ENCODE measurements around the gene ZNF862.
A peak's percentile ranks its signal among the peaks of the same experiment; 100 is the strongest.

Gene ZNF862

DNA sequence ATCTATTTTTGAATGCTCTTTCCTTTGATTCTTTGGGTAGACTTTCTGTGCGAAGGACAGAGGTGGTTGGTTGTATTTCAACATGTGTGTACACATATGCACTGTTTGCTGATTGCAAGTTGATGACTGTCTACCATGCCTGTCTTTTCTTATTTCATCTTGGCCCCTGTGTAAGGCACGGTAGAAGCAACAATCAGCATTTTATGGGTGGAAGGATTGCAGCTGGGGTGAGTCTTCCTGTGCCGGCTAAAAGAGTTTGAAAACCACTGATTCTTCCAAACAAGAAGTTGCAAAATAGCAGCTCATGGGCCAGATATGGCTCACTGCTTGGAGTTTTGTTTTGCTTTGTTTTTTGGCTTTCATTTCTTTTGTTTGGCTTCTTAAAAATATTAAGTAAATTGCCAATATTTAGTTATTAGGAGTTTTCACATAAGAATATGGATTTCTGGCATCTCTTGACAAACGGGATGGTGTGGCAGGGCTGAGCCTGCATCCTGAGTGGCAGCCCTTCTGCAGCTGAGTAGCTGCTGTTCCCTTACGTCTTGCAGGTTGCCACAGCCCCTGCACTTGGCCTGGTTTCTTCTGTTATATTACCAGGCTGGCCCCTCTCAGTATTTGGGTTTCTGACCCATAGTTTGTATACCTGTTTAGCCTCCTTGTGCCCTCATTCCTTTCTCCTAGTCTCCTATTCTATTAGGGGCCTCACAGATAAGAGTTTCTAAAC, 7.2 kb downstream of the ZNF862 start:
- DNase-seq (ENCODE audit: low read depth in 2 of 2) = no peak

DNA sequence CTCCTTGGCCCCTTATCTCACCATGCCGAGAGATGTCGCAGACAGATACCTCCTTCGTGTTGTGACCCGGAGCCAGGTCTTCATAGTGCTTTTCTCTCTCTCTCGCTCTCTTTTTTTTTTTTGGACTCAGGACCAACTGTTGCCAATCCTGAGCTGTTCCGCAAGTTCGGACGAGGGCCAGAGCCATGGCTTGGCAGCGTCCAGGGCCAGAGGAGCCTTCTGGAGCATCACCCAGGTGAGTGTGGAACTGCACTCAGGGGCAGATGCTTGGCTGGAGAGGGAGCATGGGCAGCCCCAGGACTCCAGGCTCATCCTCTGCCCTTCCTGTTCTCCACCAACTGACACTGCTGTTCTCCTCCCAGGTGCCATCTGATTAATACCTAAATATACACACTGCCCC, 7.8 kb downstream of the ZNF862 start:
- no peak for DNase-seq (ENCODE audit: low read depth in 2 of 2)

DNA sequence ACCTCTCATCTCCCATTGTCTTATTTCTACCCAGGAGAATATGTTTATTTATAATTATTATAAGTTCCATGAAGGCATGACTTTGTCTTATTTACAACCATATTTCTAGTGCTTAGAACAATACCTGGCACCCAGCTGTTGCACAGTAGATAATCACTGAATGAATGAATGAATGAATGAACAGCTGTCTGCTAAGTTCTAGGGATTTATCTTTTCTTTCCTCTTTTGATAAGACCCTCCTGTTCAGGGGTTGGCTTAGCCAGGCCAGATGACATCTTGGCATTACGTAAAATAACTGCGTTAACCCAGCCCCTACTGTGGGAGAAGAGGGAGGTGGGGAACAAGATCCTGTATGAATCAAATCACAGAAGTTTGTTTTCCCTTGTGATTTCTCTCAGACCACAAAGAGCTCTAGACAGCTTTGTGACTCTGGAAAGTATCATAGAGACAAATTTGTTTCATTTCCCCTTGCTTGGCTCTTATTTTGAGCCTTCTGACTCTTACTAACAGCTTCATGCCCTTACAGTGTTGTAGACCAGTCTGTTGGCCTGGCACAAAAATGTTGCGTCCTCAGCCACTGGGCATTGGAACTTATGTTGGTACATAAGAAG, 8.4 kb downstream of the ZNF862 start:
- DNase-seq (ENCODE audit: low read depth in 2 of 2) = no peak

GRCh38 chr7:149849174-149849573, 11.0 kb downstream of the ZNF862 start:
- no peak for DNase-seq (ENCODE audit: low read depth in 2 of 2)

DNA sequence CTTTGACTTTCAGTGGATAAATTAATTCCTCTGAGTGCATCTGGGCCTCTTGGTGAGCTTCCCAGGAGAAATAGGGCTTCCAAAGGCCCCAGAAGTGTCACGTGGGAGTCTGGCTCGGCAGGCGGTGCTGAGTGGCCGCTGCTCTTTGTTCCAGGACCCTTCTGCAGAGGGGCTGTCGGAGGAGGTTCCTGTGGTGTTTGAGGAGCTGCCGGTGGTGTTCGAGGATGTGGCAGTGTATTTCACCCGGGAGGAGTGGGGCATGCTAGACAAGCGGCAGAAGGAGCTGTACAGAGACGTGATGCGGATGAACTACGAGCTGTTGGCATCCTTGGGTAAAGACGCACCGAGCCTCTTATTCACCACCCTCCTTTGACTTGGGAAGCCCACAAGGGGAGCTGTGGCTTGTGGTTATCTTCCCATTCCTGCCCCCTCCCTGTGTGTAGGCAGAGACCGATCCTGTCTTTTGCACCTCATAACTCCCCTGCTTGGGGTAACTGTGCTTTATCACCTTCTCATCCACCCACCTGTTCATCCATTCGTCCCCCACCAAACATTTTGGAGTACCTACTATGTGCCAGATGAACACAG, 11.9 kb downstream of the ZNF862 start:
- DNase-seq (ENCODE audit: low read depth in 2 of 2) = no peak

DNA sequence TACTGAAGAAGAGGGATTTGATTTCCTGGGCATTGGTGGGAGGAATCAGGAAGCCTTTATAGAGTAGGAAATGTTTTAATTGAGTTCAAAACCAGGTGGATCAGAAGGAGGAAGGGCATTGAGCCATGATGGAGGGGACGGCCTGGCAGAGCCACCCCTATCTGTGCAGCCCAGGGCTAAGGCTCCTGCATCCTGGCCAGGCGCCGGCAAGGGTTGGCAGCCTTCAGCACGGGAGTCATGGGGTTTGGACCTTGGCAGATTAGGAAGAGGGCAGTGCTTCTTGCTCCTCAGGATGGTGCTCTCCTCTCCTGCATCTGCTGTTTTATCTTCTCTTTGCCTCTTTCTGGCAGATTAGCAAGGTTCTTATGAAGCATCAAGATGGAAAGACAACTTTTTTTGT, 12.5 kb downstream of the ZNF862 start:
- DNase-seq (ENCODE audit: low read depth in 2 of 2) = no peak

- no peak for DNase-seq (ENCODE audit: low read depth in 2 of 2)
Observed at GRCh38 chr7:149851449-149851848, 13.3 kb downstream of the ZNF862 start.

DNA sequence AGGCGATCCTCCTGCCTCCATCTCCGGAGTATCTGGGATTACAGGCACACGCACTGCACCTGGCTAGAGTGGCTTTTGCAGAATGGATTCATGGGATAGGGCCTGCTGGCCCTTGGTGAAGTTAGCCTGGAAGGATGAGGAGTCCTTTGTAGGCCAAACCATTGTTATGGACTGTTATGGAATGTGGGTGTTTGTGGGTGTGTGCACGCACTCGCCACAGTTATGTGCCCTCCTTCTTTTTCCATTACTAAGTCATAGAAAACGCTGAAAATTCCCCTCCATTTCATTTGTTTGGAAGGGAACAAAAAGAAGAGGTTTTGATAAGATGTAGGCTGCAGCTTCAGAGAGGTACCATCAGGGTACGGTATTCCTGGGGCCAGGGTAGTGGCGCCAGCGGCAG, 15.0 kb downstream of the ZNF862 start:
- DNase-seq (ENCODE audit: low read depth in 2 of 2) = no peak

GRCh38 chr7:149854611-149855360, 16.6 kb downstream of the ZNF862 start:
- no peak for DNase-seq (ENCODE audit: low read depth in 2 of 2)

- no peak for DNase-seq (ENCODE audit: low read depth in 2 of 2)
Observed at GRCh38 chr7:149855361-149856305, 17.5 kb downstream of the ZNF862 start.

DNA sequence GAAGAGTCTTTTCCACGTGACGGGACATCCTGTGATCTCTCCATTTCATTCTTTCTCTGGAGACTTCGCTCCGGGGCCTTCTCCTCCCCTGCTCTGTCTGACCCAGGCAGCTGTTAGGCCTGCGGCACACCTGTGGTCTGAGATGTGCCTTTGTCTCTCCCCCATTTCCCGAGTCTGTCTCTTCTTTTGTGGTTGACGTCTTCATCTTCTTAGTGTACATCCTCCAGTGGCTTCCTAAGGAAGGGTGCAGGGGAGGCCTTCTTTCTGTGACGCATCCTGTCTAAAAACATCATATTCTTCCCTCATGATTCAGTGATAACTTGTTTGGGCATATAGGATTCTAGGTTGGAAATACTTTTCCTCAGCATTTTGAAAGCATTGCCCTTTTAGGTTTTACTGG, 18.4 kb downstream of the ZNF862 start:
- no peak for DNase-seq (ENCODE audit: low read depth in 2 of 2)

- no peak for DNase-seq (ENCODE audit: low read depth in 2 of 2)
Observed at GRCh38 chr7:149859369-149859768, 21.2 kb downstream of the ZNF862 start.

DNA sequence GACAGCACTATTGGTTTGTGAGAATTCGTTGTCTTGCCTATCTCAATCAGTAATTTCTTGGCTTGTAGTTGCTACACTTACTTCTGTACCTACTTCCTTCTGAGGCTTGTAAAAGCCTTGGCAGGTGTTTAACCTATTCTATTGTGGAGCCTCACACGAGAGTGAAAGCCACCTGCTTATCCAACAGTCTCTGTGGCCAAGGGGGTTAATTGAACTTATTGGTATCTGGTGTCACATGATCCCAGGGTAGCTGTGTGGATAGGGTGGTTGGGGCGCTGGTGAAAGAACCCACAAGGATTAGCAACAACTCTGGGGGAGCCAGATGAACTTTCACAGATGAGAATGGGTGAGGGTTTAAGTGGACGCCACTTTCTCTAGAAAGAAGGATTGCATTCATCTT, 21.7 kb downstream of the ZNF862 start:
- DNase-seq (ENCODE audit: low read depth in 2 of 2) = no peak

DNA sequence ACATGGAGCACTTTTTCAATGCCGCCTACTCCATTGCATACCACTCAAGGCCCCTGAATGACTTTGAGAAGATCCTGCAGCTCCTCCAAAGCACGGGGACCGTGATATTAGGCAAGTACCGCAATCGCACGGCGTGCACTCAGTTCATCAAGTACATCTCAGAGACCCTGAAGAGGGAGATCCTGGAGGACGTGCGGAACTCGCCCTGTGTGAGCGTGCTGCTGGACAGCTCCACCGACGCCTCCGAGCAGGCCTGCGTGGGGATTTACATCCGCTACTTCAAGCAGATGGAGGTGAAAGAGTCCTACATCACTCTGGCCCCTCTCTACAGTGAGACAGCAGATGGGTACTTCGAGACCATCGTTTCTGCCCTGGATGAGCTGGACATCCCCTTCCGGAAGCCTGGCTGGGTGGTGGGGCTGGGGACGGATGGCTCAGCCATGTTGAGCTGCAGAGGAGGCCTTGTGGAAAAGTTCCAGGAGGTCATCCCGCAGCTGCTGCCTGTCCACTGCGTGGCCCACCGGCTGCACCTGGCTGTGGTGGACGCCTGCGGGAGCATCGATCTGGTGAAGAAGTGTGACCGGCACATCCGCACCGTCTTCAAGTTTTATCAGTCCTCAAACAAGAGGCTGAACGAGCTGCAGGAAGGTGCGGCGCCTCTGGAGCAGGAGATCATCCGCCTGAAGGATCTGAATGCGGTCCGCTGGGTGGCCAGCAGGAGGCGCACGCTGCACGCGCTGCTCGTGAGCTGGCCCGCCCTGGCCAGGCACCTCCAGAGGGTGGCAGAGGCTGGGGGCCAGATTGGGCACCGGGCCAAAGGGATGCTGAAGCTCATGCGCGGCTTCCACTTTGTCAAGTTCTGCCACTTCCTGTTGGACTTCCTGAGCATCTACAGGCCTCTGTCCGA, 22.9 kb downstream of the ZNF862 start:
- no peak for DNase-seq (ENCODE audit: low read depth in 2 of 2)

GRCh38 chr7:149861728-149862045, 23.5 kb downstream of the ZNF862 start:
- no peak for DNase-seq (ENCODE audit: low read depth in 2 of 2)

GRCh38 chr7:149862156-149862555, 24.0 kb downstream of the ZNF862 start:
- no peak for DNase-seq (ENCODE audit: low read depth in 2 of 2)

GRCh38 chr7:149863500-149863899, 25.3 kb downstream of the ZNF862 start:
- no peak for DNase-seq (ENCODE audit: low read depth in 2 of 2)

GRCh38 chr7:149864023-149864422, 25.8 kb downstream of the ZNF862 start:
- DNase-seq (ENCODE audit: low read depth in 2 of 2) = no peak

DNA sequence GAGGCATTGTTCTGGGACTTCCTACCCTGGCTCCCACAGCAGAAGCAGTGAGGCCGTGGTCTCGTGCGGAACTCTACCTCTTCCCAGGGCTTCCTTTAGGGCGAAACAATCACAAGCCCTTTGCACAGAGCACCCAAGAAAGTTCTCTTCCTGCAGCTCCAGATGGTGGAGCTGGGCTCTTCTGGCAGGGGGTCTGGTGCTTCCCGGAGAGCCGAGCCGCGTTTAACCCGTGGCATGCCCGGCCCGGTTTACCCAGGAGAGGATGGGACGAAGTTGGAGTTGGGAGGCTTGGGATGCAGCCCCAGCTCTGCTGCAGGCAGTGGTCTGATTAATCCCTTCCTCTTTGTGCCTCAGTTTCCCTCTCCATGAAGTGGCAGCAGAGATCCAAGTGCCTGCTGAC, 26.6 kb downstream of the ZNF862 start:
- DNase-seq (ENCODE audit: low read depth in 2 of 2) = no peak

DNA sequence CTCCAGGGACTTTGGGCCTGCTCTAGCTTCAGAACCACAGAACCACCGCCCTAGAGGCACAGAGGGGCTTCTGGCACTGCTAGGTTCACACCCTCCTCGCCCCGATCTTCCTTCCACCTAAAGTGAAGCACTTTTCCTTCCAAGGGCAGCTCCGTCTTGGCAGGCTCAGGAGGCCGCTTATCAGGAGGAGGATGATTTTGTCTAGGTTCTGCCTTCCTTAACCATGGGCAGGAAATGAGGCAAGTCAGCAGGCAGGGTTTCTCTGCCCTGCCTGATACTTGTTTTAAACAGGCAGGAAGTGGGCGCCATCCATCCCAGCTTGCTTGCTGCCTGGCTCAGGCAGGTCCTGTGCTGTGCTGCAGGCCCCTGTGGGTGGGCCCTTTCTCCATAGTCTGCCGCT, 27.3 kb downstream of the ZNF862 start:
- peak in 1 of 2 donors; percentile 37 for DNase-seq (ENCODE audit: low read depth in 2 of 2)

Data from stimulated activated CD8-positive, alpha-beta memory T cell treated with anti-CD3 and anti-CD28 coated beads, Interleukin-2, amount 100 ng/mL, for 1 hour (primary cell).